LNCaP clone FGC (cell line): ENCODE results near the gene TMEM116.

Experiments
- DNase-seq: peaks from one replicate; pipeline ENCODE4 v3.0.0-alpha.2; 2011; ENCODE audit warnings: low read depth
- H3K4me3 ChIP-seq: 2 replicates; pipeline ENCODE4 v1.5.1; 2011; ENCODE audit warnings: mild to moderate bottlenecking, low read depth, low read length, control low read depth
- CTCF ChIP-seq: IDR thresholded peaks from 2 replicates; pipeline ENCODE4 v1.5.1; 2012; ENCODE audit warnings: mild to moderate bottlenecking; ENCODE audit not compliant: control insufficient read depth, insufficient read depth; ENCODE audit errors: extremely low read depth

TMEM116 gene

GRCh38 chr12:111998015-111998414 lies 14.9 kb downstream of the TMEM116 start:
- no peak for TF ChIP-seq CTCF
- no peak for DNase-seq
- H3K4me3 ChIP-seq = no peak overlapping the region

GRCh38 chr12:111997300-111997699 lies 15.7 kb downstream of the TMEM116 start:
- H3K4me3 ChIP-seq = no peak overlapping the region
- TF ChIP-seq CTCF = no peak
- DNase-seq = no peak

GRCh38 chr12:111995782-111996480 lies 17.0 kb downstream of the TMEM116 start:
- no peak for TF ChIP-seq CTCF
- no peak overlapping the region for H3K4me3 ChIP-seq
- no peak for DNase-seq

- peak; percentile 81 for DNase-seq
- H3K4me3 ChIP-seq = peak overlapping the region; percentile 41
Observed at GRCh38 chr12:111994211-111995111, 18.5 kb downstream of the TMEM116 start.

- no peak for TF ChIP-seq CTCF
- peak overlapping the region; percentile 41 for H3K4me3 ChIP-seq
- DNase-seq = no peak
Observed at GRCh38 chr12:111993292-111994150, 19.4 kb downstream of the TMEM116 start.

- no peak for TF ChIP-seq CTCF
- no peak for DNase-seq
- no peak overlapping the region for H3K4me3 ChIP-seq
Observed at GRCh38 chr12:111992464-111992863, 20.5 kb downstream of the TMEM116 start.

GRCh38 chr12:111991946-111992345 lies 21.0 kb downstream of the TMEM116 start:
- no peak for DNase-seq
- TF ChIP-seq CTCF = no peak

More at GRCh38 chr12:111991946-111992345, 21.0 kb downstream of the TMEM116 start:
- H3K4me3 ChIP-seq = no peak overlapping the region
